DOHH2 (cell line): ENCODE data around the gene CEP85L.

Experiments
- H3F3A ChIP-seq: fragments of 200-600 bp; sonication (generic), shearing (Covaris generic); 2 replicates; pipeline ENCODE4 v1.6.0; 2016; ENCODE audit warnings: antibody characterized with exemption, mild to moderate bottlenecking; ENCODE audit not compliant: control insufficient read depth, insufficient read depth
- H3K27ac ChIP-seq: fragments of 200-600 bp; sonication (generic); 2 replicates; pipeline ENCODE4 v1.5.1; 2014; ENCODE audit warnings: low read depth, mild to moderate bottlenecking, low read length, moderate library complexity
- H3K27me3 ChIP-seq: fragments of 200-600 bp; sonication (generic); 2 replicates; pipeline ENCODE4 v1.6.1; 2014; ENCODE audit warnings: mild to moderate bottlenecking, low read length, mixed read lengths; ENCODE audit not compliant: control insufficient read depth
- H3K36me3 ChIP-seq: fragments of 200-600 bp; sonication (generic); 2 replicates; pipeline ENCODE4 v1.6.1; 2014; ENCODE audit warnings: mild to moderate bottlenecking, low read length, moderate library complexity, mixed read lengths; ENCODE audit not compliant: control insufficient read depth
- H3K4me1 ChIP-seq: fragments of 200-600 bp; sonication (generic); 2 replicates; pipeline ENCODE4 v1.6.1; 2014; ENCODE audit warnings: mild to moderate bottlenecking, low read length, mixed read lengths; ENCODE audit not compliant: control insufficient read depth
- H3K4me2 ChIP-seq: fragments of 200-600 bp; sonication (generic); 2 replicates; pipeline ENCODE4 v1.6.0; 2014; ENCODE audit warnings: mild to moderate bottlenecking, low read length, moderate library complexity
- H3K4me3 ChIP-seq: fragments of 200-600 bp; sonication (generic); 2 replicates; pipeline ENCODE4 v1.5.1; 2014; ENCODE audit warnings: mild to moderate bottlenecking, low read length, mixed read lengths
- H3K79me2 ChIP-seq: fragments of 200-600 bp; sonication (generic); 2 replicates; pipeline ENCODE4 v1.6.1; 2014; ENCODE audit warnings: mild to moderate bottlenecking, low read length, mixed read lengths; ENCODE audit not compliant: control insufficient read depth
- H3K9me2 ChIP-seq: fragments of 200-600 bp; sonication (generic); replicated peaks from 2 replicates; pipeline ENCODE4 v1.6.1; 2014; ENCODE audit warnings: mild to moderate bottlenecking, low read length, mixed read lengths; ENCODE audit not compliant: control insufficient read depth
- H3K9me3 ChIP-seq: fragments of 200-600 bp; sonication (generic); 2 replicates; pipeline ENCODE4 v1.6.1; 2014; ENCODE audit warnings: antibody characterized with exemption, low read length, mixed read lengths; ENCODE audit not compliant: control insufficient read depth, insufficient read depth
- H4K20me1 ChIP-seq: fragments of 200-600 bp; sonication (generic); 2 replicates; pipeline ENCODE4 v1.6.0; 2014; ENCODE audit warnings: low read depth, mild to moderate bottlenecking, antibody characterized with exemption, low read length, moderate library complexity; ENCODE audit not compliant: control insufficient read depth, insufficient read depth
- CTCF ChIP-seq: fragments of 200-600 bp; sonication (generic); IDR thresholded peaks from one replicate; pipeline ENCODE4 v1.5.1; 2014; ENCODE audit warnings: antibody characterized with exemption, mild to moderate bottlenecking, low read depth, low read length; ENCODE audit not compliant: poor library complexity, severe bottlenecking
- EZH2phosphoT487 ChIP-seq: fragments of 200-600 bp; sonication (generic); IDR thresholded peaks from 2 replicates; pipeline ENCODE4 v1.6.1; 2017; ENCODE audit warnings: borderline replicate concordance, mild to moderate bottlenecking, antibody characterized with exemption, low read length, moderate library complexity, mixed read lengths

The CEP85L gene

GRCh38 chr6:118656847-118657451 lies 5.6 kb upstream of the CEP85L start:
- Histone ChIP-seq H3K27me3 (no peaks in the 10 kb centered on the region), H3K4me1 (peaks cover 36% of the 10 kb centered on the region), H3K4me3 (no peak overlapping the region), H3K36me3 (no peaks in the 10 kb centered on the region), H3K4me2 (peak overlapping the region; percentile 34), H3F3A (peaks cover 5% of the 10 kb centered on the region; the same call in 1 of the 2 replicates), H3K79me2 (no peaks in the 10 kb centered on the region), H3K9me3 (no peaks in the 10 kb centered on the region), H3K9me2 (no peaks in the 10 kb centered on the region), H3K27ac (no peak overlapping the region), H4K20me1 (no peaks in the 10 kb centered on the region)
- TF ChIP-seq EZH2phosphoT487 = no peak
- no peak for TF ChIP-seq CTCF

GRCh38 chr6:118652051-118652615 lies 742 bp upstream of the CEP85L start:
- Histone ChIP-seq H3K9me2 (no peaks in the 10 kb centered on the region), H3K36me3 (0 out of 2 replicates have a peak, but pooled peaks cover 3% of the 10 kb centered on the region), H3K27ac (peak overlapping the region; percentile 23), H3K79me2 (peaks cover 39% of the 10 kb centered on the region), H3K4me2 (peak overlapping the region; percentile 97), H4K20me1 (peaks cover 11% of the 10 kb centered on the region; the same call in 1 of the 2 replicates), H3K4me3 (peak overlapping the region; percentile 93), H3K4me1 (peaks cover 45% of the 10 kb centered on the region), H3K27me3 (peaks cover 7% of the 10 kb centered on the region; the same call in 1 of the 2 replicates), H3F3A (peaks cover 9% of the 10 kb centered on the region), H3K9me3 (no peaks in the 10 kb centered on the region)
- TF ChIP-seq EZH2phosphoT487 = no peak
- TF ChIP-seq CTCF = no peak

- peaks cover 11% of the 10 kb centered on the region; the same call in 1 of the 2 replicates for H4K20me1 ChIP-seq
- peak overlapping the region; percentile 93 for H3K4me3 ChIP-seq
- H3K27ac ChIP-seq = peak overlapping the region; percentile 62
- TF ChIP-seq CTCF = peak; percentile 15
- no peak for TF ChIP-seq EZH2phosphoT487
- H3K36me3 ChIP-seq = 0 out of 2 replicates have a peak, but pooled peaks cover 3% of the 10 kb centered on the region
- H3K4me2 ChIP-seq = peak overlapping the region; percentile 97
- H3K9me2 ChIP-seq = no peaks in the 10 kb centered on the region
- peaks cover 49% of the 10 kb centered on the region for H3K79me2 ChIP-seq
- H3K27me3 ChIP-seq = peaks cover 7% of the 10 kb centered on the region; the same call in 1 of the 2 replicates
- peaks cover 39% of the 10 kb centered on the region for H3K4me1 ChIP-seq
- H3F3A ChIP-seq = peaks cover 9% of the 10 kb centered on the region
- no peaks in the 10 kb centered on the region for H3K9me3 ChIP-seq
Measured at GRCh38 chr6:118650582-118651281, 659 bp downstream of the CEP85L start.
